ENCODE measurements around the gene RO60.
"Not testable (repeated sequence)": the region's sequence is repeated elsewhere in the genome, so short reads cannot be mapped to it uniquely, and the experiment has no call there.

RO60 gene

GRCh38 chr1:193033610-193034009 lies 25.8 kb upstream of the RO60 start:
- Histone ChIP-seq H3K9ac (ENCODE audit: low read length) (no peak overlapping the region), H3K27ac (ENCODE audit: low read length) (no peak overlapping the region), H3K4me1 (ENCODE audit: control insufficient read depth, low read depth, low read length) (no peaks in the 10 kb centered on the region), H3K27me3 (ENCODE audit: control insufficient read depth, insufficient read depth, low read length) (no peaks in the 10 kb centered on the region), H3K4me3 (ENCODE audit: low read length) (no peak overlapping the region), H3K9me3 (ENCODE audit: control insufficient read depth, low read depth, low read length) (no peaks in the 10 kb centered on the region), H3K36me3 (ENCODE audit: control insufficient read depth, low read depth, low read length) (peaks cover 4% of the 10 kb centered on the region)

GRCh38 chr1:193036337-193037047 lies 22.9 kb upstream of the RO60 start:
- Histone ChIP-seq H3K36me3 (ENCODE audit: control insufficient read depth, low read depth, low read length) (no peaks in the 10 kb centered on the region), H3K9me3 (ENCODE audit: control insufficient read depth, low read depth, low read length) (no peaks in the 10 kb centered on the region)

GRCh38 chr1:193040011-193040410 lies 19.4 kb upstream of the RO60 start:
- H3K9me3 ChIP-seq (ENCODE audit: control insufficient read depth, low read depth, low read length), result no peaks in the 10 kb centered on the region
- no peak overlapping the region for H3K4me3 ChIP-seq (ENCODE audit: low read length)
- H3K9ac ChIP-seq (ENCODE audit: low read length), result no peak overlapping the region
- no peaks in the 10 kb centered on the region for H3K4me1 ChIP-seq (ENCODE audit: control insufficient read depth, low read depth, low read length)
- peaks cover 9% of the 10 kb centered on the region for H3K36me3 ChIP-seq (ENCODE audit: control insufficient read depth, low read depth, low read length)
- no peaks in the 10 kb centered on the region for H3K27me3 ChIP-seq (ENCODE audit: control insufficient read depth, insufficient read depth, low read length)
- no peak overlapping the region for H3K27ac ChIP-seq (ENCODE audit: low read length)

More at GRCh38 chr1:193036337-193037047, 22.9 kb upstream of the RO60 start:
- no peak overlapping the region for H3K27ac ChIP-seq (ENCODE audit: low read length)
- H3K4me1 ChIP-seq (ENCODE audit: control insufficient read depth, low read depth, low read length), result no peaks in the 10 kb centered on the region
- no peaks in the 10 kb centered on the region for H3K27me3 ChIP-seq (ENCODE audit: control insufficient read depth, insufficient read depth, low read length)
- H3K4me3 ChIP-seq (ENCODE audit: low read length), result no peak overlapping the region
- H3K9ac ChIP-seq (ENCODE audit: low read length), result no peak overlapping the region

- H3K9me3 ChIP-seq (ENCODE audit: control insufficient read depth, low read depth, low read length), result no peaks in the 10 kb centered on the region
- no peak overlapping the region for H3K27ac ChIP-seq (ENCODE audit: low read length)
- no peak overlapping the region for H3K9ac ChIP-seq (ENCODE audit: low read length)
- H3K36me3 ChIP-seq (ENCODE audit: control insufficient read depth, low read depth, low read length), result peaks cover 9% of the 10 kb centered on the region
- H3K4me3 ChIP-seq (ENCODE audit: low read length), result no peak overlapping the region
- no peaks in the 10 kb centered on the region for H3K27me3 ChIP-seq (ENCODE audit: control insufficient read depth, insufficient read depth, low read length)
- H3K4me1 ChIP-seq (ENCODE audit: control insufficient read depth, low read depth, low read length), result no peaks in the 10 kb centered on the region
Measured at GRCh38 chr1:193042766-193043691, 16.4 kb upstream of the RO60 start.

GRCh38 chr1:193048913-193049312 lies 10.5 kb upstream of the RO60 start:
- H3K27me3 ChIP-seq (ENCODE audit: control insufficient read depth, insufficient read depth, low read length); H3K4me1 ChIP-seq (ENCODE audit: control insufficient read depth, low read depth, low read length); H3K9ac ChIP-seq (ENCODE audit: low read length); H3K27ac ChIP-seq (ENCODE audit: low read length); H3K9me3 ChIP-seq (ENCODE audit: control insufficient read depth, low read depth, low read length); H3K4me3 ChIP-seq (ENCODE audit: low read length): not testable (repeated sequence)
- peaks cover 21% of the 10 kb centered on the region for H3K36me3 ChIP-seq (ENCODE audit: control insufficient read depth, low read depth, low read length)

- Histone ChIP-seq H3K27ac (ENCODE audit: low read length) (no peak overlapping the region), H3K4me1 (ENCODE audit: control insufficient read depth, low read depth, low read length) (peaks cover 3% of the 10 kb centered on the region), H3K27me3 (ENCODE audit: control insufficient read depth, insufficient read depth, low read length) (no peaks in the 10 kb centered on the region), H3K9me3 (ENCODE audit: control insufficient read depth, low read depth, low read length) (no peaks in the 10 kb centered on the region), H3K9ac (ENCODE audit: low read length) (no peak overlapping the region), H3K4me3 (ENCODE audit: low read length) (no peak overlapping the region), H3K36me3 (ENCODE audit: control insufficient read depth, low read depth, low read length) (peaks cover 12% of the 10 kb centered on the region)
Measured at GRCh38 chr1:193054169-193054675, 5.2 kb upstream of the RO60 start.

GRCh38 chr1:193058529-193059281 lies 707 bp upstream of the RO60 start:
- no peaks in the 10 kb centered on the region for H3K9me3 ChIP-seq (ENCODE audit: control insufficient read depth, low read depth, low read length)
- no peaks in the 10 kb centered on the region for H3K36me3 ChIP-seq (ENCODE audit: control insufficient read depth, low read depth, low read length)
- H3K4me1 ChIP-seq (ENCODE audit: control insufficient read depth, low read depth, low read length), result peaks cover 10% of the 10 kb centered on the region
- peak overlapping the region; percentile 94 for H3K9ac ChIP-seq (ENCODE audit: low read length)
- H3K27me3 ChIP-seq (ENCODE audit: control insufficient read depth, insufficient read depth, low read length), result no peaks in the 10 kb centered on the region
- peak overlapping the region; percentile 55 for H3K27ac ChIP-seq (ENCODE audit: low read length)
- peak overlapping the region; percentile 92 for H3K4me3 ChIP-seq (ENCODE audit: low read length)

GRCh38 chr1:193060115-193060403 lies 647 bp downstream of the RO60 start:
- Histone ChIP-seq H3K27me3 (ENCODE audit: control insufficient read depth, insufficient read depth, low read length) (no peaks in the 10 kb centered on the region), H3K4me1 (ENCODE audit: control insufficient read depth, low read depth, low read length) (peaks cover 14% of the 10 kb centered on the region), H3K36me3 (ENCODE audit: control insufficient read depth, low read depth, low read length) (no peaks in the 10 kb centered on the region), H3K9me3 (ENCODE audit: control insufficient read depth, low read depth, low read length) (no peaks in the 10 kb centered on the region), H3K9ac (ENCODE audit: low read length) (peak overlapping the region; percentile 94), H3K4me3 (ENCODE audit: low read length) (peak overlapping the region; percentile 92), H3K27ac (ENCODE audit: low read length) (peak overlapping the region; percentile 88)

- Histone ChIP-seq H3K36me3 (ENCODE audit: control insufficient read depth, low read depth, low read length) (no peaks in the 10 kb centered on the region), H3K9me3 (ENCODE audit: control insufficient read depth, low read depth, low read length) (no peaks in the 10 kb centered on the region), H3K4me1 (ENCODE audit: control insufficient read depth, low read depth, low read length) (peaks cover 14% of the 10 kb centered on the region), H3K4me3 (ENCODE audit: low read length) (peak overlapping the region; percentile 92), H3K9ac (ENCODE audit: low read length) (peak overlapping the region; percentile 94), H3K27me3 (ENCODE audit: control insufficient read depth, insufficient read depth, low read length) (no peaks in the 10 kb centered on the region), H3K27ac (ENCODE audit: low read length) (peak overlapping the region; percentile 88)
Measured at GRCh38 chr1:193060406-193060805, 994 bp downstream of the RO60 start.

- Histone ChIP-seq H3K4me1 (ENCODE audit: control insufficient read depth, low read depth, low read length) (peaks cover 14% of the 10 kb centered on the region), H3K9ac (ENCODE audit: low read length) (peak overlapping the region; percentile 94), H3K27ac (ENCODE audit: low read length) (no peak overlapping the region), H3K27me3 (ENCODE audit: control insufficient read depth, insufficient read depth, low read length) (no peaks in the 10 kb centered on the region), H3K9me3 (ENCODE audit: control insufficient read depth, low read depth, low read length) (no peaks in the 10 kb centered on the region), H3K4me3 (ENCODE audit: low read length) (peak overlapping the region; percentile 92), H3K36me3 (ENCODE audit: control insufficient read depth, low read depth, low read length) (no peaks in the 10 kb centered on the region)
Measured at GRCh38 chr1:193060938-193061337, 1.5 kb downstream of the RO60 start.

- Histone ChIP-seq H3K9ac (ENCODE audit: low read length) (no peak overlapping the region), H3K27ac (ENCODE audit: low read length) (no peak overlapping the region), H3K36me3 (ENCODE audit: control insufficient read depth, low read depth, low read length) (no peaks in the 10 kb centered on the region), H3K4me1 (ENCODE audit: control insufficient read depth, low read depth, low read length) (peaks cover 11% of the 10 kb centered on the region), H3K4me3 (ENCODE audit: low read length) (no peak overlapping the region), H3K9me3 (ENCODE audit: control insufficient read depth, low read depth, low read length) (no peaks in the 10 kb centered on the region), H3K27me3 (ENCODE audit: control insufficient read depth, insufficient read depth, low read length) (no peaks in the 10 kb centered on the region)
Measured at GRCh38 chr1:193062698-193063463, 3.5 kb downstream of the RO60 start.
